Measurements from ENCODE around the gene VAMP1. TPM values are rescaled to one million over a fixed set of nuclear protein-coding genes. Genes with fewer than 3 reads are reported as not detected.

Gene VAMP1
- total RNA-seq, 2 experiments from 2014 or later = 84.8 to 87.7 TPM

GRCh38 chr12:6494968-6495367 lies 24.5 kb upstream of the VAMP1 start:
- Histone ChIP-seq H3K27me3 (ENCODE audit: control insufficient read depth in 1 of 2, insufficient read depth in 2 of 2, low read length in 2 of 2) (no peaks in the 10 kb centered on the region), H3K4me1 (ENCODE audit: insufficient read depth, low read length) (peaks cover 34% of the 10 kb centered on the region), H3K36me3 (ENCODE audit: insufficient read depth, low read length) (peaks cover 40% of the 10 kb centered on the region), H3K4me3 (ENCODE audit: low read length) (peak overlapping the region; percentile 96), H3K9me3 (ENCODE audit: control insufficient read depth in 1 of 2, insufficient read depth in 1 of 2, low read length in 2 of 2) (no peaks in the 10 kb centered on the region), H3K27ac (ENCODE audit: low read depth in 1 of 2, low read length in 2 of 2) (peak overlapping the region; percentile 48 to 89)
- Mint-ChIP-seq H3K36me3 (ENCODE audit: low read depth) (peaks cover 51% of the 10 kb centered on the region), H3K4me3 (peak overlapping the region; percentile 93), H3K27me3 (no peaks in the 10 kb centered on the region), H3K27ac (peak overlapping the region; percentile 91), H3K9me3 (no peaks in the 10 kb centered on the region), H3K4me1 (ENCODE audit: low read depth) (peaks cover 48% of the 10 kb centered on the region)
- no peak for TF ChIP-seq CTCF (IDR thresholded peaks at IDR 0.05)
- ATAC-seq (ENCODE audit: poor library complexity) (no peak), DNase-seq (no peak)
- POLR2A ChIA-PET = interaction anchor here (0.9 to 2.4 kb wide), 4 partner anchors 25 to 43 kb away, joined by 3 to 18 read pairs (median 6); partner anchors contain the start of genes TAPBPL and VAMP1
- intact Hi-C loops (cut with DNase I, micrococcal nuclease) = loop anchor here (1.0 to 5.0 kb wide), 2 partner anchors 39 to 167 kb away; partner anchors contain the start of genes GAPDH (in 1 of the 2) and ING4 (in 1 of the 2)
- CTCF ChIA-PET = interaction anchor here (0.7 to 2.4 kb wide), 4 partner anchors 25 to 63 kb away, joined by 3 to 28 read pairs (median 4); no protein-coding TSS in a partner anchor

- Histone ChIP-seq H3K4me3 (ENCODE audit: low read length) (peak overlapping the region; percentile 96), H3K9me3 (ENCODE audit: control insufficient read depth in 1 of 2, insufficient read depth in 1 of 2, low read length in 2 of 2) (no peaks in the 10 kb centered on the region), H3K27me3 (ENCODE audit: control insufficient read depth in 1 of 2, insufficient read depth in 2 of 2, low read length in 2 of 2) (no peaks in the 10 kb centered on the region), H3K27ac (ENCODE audit: low read depth in 1 of 2, low read length in 2 of 2) (peak overlapping the region; percentile 48 to 89), H3K36me3 (ENCODE audit: insufficient read depth, low read length) (peaks cover 35% of the 10 kb centered on the region), H3K4me1 (ENCODE audit: insufficient read depth, low read length) (peaks cover 34% of the 10 kb centered on the region)
- peaks cover 51% of the 10 kb centered on the region for H3K36me3 Mint-ChIP-seq (ENCODE audit: low read depth)
- ChIA-PET CTCF (interaction anchor here (0.7 to 2.4 kb wide), 4 partner anchors 24 to 64 kb away, joined by 3 to 28 read pairs (median 4); no protein-coding TSS in a partner anchor), POLR2A (interaction anchor here (0.9 to 2.4 kb wide), 4 partner anchors 24 to 43 kb away, joined by 3 to 18 read pairs (median 6); partner anchors contain the start of genes TAPBPL and VAMP1)
- H3K27ac Mint-ChIP-seq = peak overlapping the region; percentile 91
- DNase-seq (peak in 2 of 14 experiments; percentile 10 to 84), ATAC-seq (ENCODE audit: poor library complexity) (no peak)
- peaks cover 48% of the 10 kb centered on the region for H3K4me1 Mint-ChIP-seq (ENCODE audit: low read depth)
- no peak for TF ChIP-seq CTCF (IDR thresholded peaks at IDR 0.05)
- H3K9me3 Mint-ChIP-seq = no peaks in the 10 kb centered on the region
- intact Hi-C loops (cut with DNase I, micrococcal nuclease) = loop anchor here (1.0 to 5.0 kb wide), 2 partner anchors 40 to 168 kb away; partner anchors contain the start of genes GAPDH (in 1 of the 2) and ING4 (in 1 of the 2)
- H3K4me3 Mint-ChIP-seq = peak overlapping the region; percentile 93
- H3K27me3 Mint-ChIP-seq = no peaks in the 10 kb centered on the region
Measured at GRCh38 chr12:6494258-6494743, 23.8 kb upstream of the VAMP1 start.

- H3K27ac ChIP-seq (ENCODE audit: low read depth in 1 of 2, low read length in 2 of 2) = peak within 1 kb of the TSS; percentile 89 to 94
- no peaks in the 10 kb centered on the region for H3K27me3 Mint-ChIP-seq
- ATAC-seq (ENCODE audit: poor library complexity) (peak; percentile 84), DNase-seq (peak; percentile 87 to 98 (median 92))
- no peaks in the 10 kb centered on the region for H3K9me3 Mint-ChIP-seq
- peak within 1 kb of the TSS; percentile 96 for H3K4me3 ChIP-seq (ENCODE audit: low read length)
- no peak for TF ChIP-seq CTCF (IDR thresholded peaks at IDR 0.05)
- H3K4me3 Mint-ChIP-seq = peak within 1 kb of the TSS; percentile 93
- H3K27ac Mint-ChIP-seq = peak within 1 kb of the TSS; percentile 91
- H3K9me3 ChIP-seq (ENCODE audit: control insufficient read depth in 1 of 2, insufficient read depth in 1 of 2, low read length in 2 of 2) = no peaks in the 10 kb centered on the region
- CTCF ChIA-PET = interaction anchor here (0.8 to 2.1 kb wide), 4 partner anchors 24 to 44 kb away, joined by 3 to 13 read pairs (median 8); no protein-coding TSS in a partner anchor
- no peaks in the 10 kb centered on the region for H3K27me3 ChIP-seq (ENCODE audit: control insufficient read depth in 1 of 2, insufficient read depth in 2 of 2, low read length in 2 of 2)
- peaks cover 28% of the 10 kb centered on the region for H3K36me3 ChIP-seq (ENCODE audit: insufficient read depth, low read length)
- intact Hi-C loops (cut with DNase I, micrococcal nuclease) = loop anchor here (1.0 to 5.0 kb wide), 6 partner anchors 22 to 169 kb away; partner anchors contain the start of genes GAPDH (in 2 of the 2), ING4 (in 1 of the 2) and VAMP1 (in 1 of the 2)
- POLR2A ChIA-PET = interaction anchor here (0.7 to 2.6 kb wide), 23 partner anchors 14 to 450 kb away, joined by 3 to 76 read pairs (median 5); partner anchors contain the start of genes C12orf57, CD27, COPS7A and ENO2
- H3K4me1 ChIP-seq (ENCODE audit: insufficient read depth, low read length) = peaks cover 34% of the 10 kb centered on the region
- H3K36me3 Mint-ChIP-seq (ENCODE audit: low read depth) = peaks cover 48% of the 10 kb centered on the region
- H3K4me1 Mint-ChIP-seq (ENCODE audit: low read depth) = peaks cover 48% of the 10 kb centered on the region
Measured at GRCh38 chr12:6493497-6494257, 23.2 kb upstream of the VAMP1 start, which contains the start of gene NCAPD2. TSS of gene NCAPD2 (plus strand) at chr12:6494102. CDS start at chr12:6495099, 997 bp downstream.

Data from CD4-positive, alpha-beta T cell (primary cell).